ENCODE measurements around the gene TTYH2.

DNA sequence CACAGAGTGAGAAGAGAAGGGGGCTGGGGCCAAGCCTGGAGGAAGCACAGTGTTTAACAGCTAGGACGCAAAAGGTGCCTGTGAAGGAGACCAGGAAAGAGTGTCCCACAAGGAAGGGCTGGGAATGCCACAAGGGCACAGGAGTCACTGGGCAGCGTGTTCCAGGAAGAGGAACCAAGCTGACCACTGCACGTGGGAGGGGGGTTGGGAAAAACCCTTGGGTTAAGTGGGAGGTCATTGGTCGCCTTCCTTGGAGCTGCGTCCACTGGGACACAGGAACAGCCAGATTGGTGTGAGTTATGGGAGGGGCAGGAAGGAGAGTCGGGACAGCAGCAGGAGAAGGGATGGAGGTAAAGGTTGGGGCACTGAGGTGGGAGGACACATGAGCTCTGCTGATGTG, 12.9 kb downstream of the TTYH2 start:
- TF ChIP-seq CTCF (IDR thresholded peaks at IDR 0.05) (no peak), POLR2A (IDR thresholded peaks at IDR 0.05) (no peak), POLR2AphosphoS5 (IDR thresholded peaks at IDR 0.05; ENCODE audit: insufficient read depth in 1 of 2, low read depth in 1 of 2) (no peak)

Data from vagina (tissue), 2 donors.